Activated naive CD8-positive, alpha-beta T cell treated with anti-CD3 and anti-CD28 coated beads, Interleukin-2, amount 10 ng/mL, durations not matched to agents 7 days and 5 days (primary cell): ENCODE results near the gene EXOC3L1. TPM values are rescaled to one million over a fixed set of nuclear protein-coding genes. Genes with fewer than 3 reads are reported as not detected.

Experiments used
- ATAC-seq: fragments of 150-1000 bp; cut with Tn5 transposase; one replicate; pipeline ENCODE4 v1.10.0; 2021; ENCODE audit warnings: low read depth, moderate library complexity
- POLR2A ChIA-PET: fragments of 350-600 bp; sonication (Branson Sonifier 250); formaldehyde crosslinking; loops from one replicate; lab custom pipeline; 2021; ENCODE audit warnings: antibody characterized with exemption; lab: Charles Lee
- DNase-seq: peaks from one replicate; pipeline ENCODE4 v3.0.0; 2021
- H3K27ac Mint-ChIP-seq: one replicate; pipeline ENCODE4 v1.8.0; 2022; ENCODE audit warnings: mild to moderate bottlenecking, mixed read lengths
- H3K27me3 Mint-ChIP-seq: one replicate; pipeline ENCODE4 v1.8.0; 2022; ENCODE audit warnings: mild to moderate bottlenecking, moderate library complexity, mixed read lengths
- H3K36me3 Mint-ChIP-seq: one replicate; pipeline ENCODE4 v1.8.0; 2021; ENCODE audit warnings: mild to moderate bottlenecking, mixed read lengths
- H3K4me1 Mint-ChIP-seq: one replicate; pipeline ENCODE4 v1.8.0; 2021; ENCODE audit warnings: mixed read lengths
- H3K4me3 Mint-ChIP-seq: one replicate; pipeline ENCODE4 v1.8.0; 2022; ENCODE audit warnings: mild to moderate bottlenecking, moderate library complexity, mixed read lengths
- H3K9me3 Mint-ChIP-seq: one replicate; pipeline ENCODE4 v1.8.0; 2021; ENCODE audit warnings: mixed read lengths
- total RNA-seq, 2 experiments: library from RNA; stranded (reverse); gene quantifications; one replicate each; pipeline ENCODE4 v1.2.3, GENCODE V29; 2021

The EXOC3L1 gene
- total RNA-seq, 2 experiments from 2014 or later = not detected

- H3K4me1 Mint-ChIP-seq = peaks cover 9% of the 10 kb centered on the region
- H3K4me3 Mint-ChIP-seq = no peak overlapping the region
- POLR2A ChIA-PET = no interaction called here
- H3K27ac Mint-ChIP-seq = no peak overlapping the region
- no peak for DNase-seq
- H3K27me3 Mint-ChIP-seq = no peaks in the 10 kb centered on the region
- ATAC-seq = no peak
- no peaks in the 10 kb centered on the region for H3K9me3 Mint-ChIP-seq
- H3K36me3 Mint-ChIP-seq = peaks cover 15% of the 10 kb centered on the region
Observed at GRCh38 chr16:67199808-67200198, 9.9 kb upstream of the EXOC3L1 start.

GRCh38 chr16:67199011-67199807 is 9.3 kb upstream of the EXOC3L1 start, which contains the start of gene ELMO3:
ELMO3 (plus strand) TSS chr16:67199131; CDS start chr16:67199327, 196 bp downstream.
- POLR2A ChIA-PET = no interaction called here
- no peaks in the 10 kb centered on the region for H3K9me3 Mint-ChIP-seq
- no peak within 1 kb of the TSS for H3K27ac Mint-ChIP-seq
- peaks cover 15% of the 10 kb centered on the region for H3K36me3 Mint-ChIP-seq
- H3K4me1 Mint-ChIP-seq = peaks cover 9% of the 10 kb centered on the region
- H3K4me3 Mint-ChIP-seq = no peak within 1 kb of the TSS
- no peak for DNase-seq
- no peaks in the 10 kb centered on the region for H3K27me3 Mint-ChIP-seq
- no peak for ATAC-seq

- POLR2A ChIA-PET = interaction anchor here (1.0 to 1.6 kb wide), 2 partner anchors 10 to 29 kb away, joined by 3 to 8 read pairs; partner anchors contain the start of gene TMEM208
- H3K4me3 Mint-ChIP-seq = no peak overlapping the region
- no peak overlapping the region for H3K27ac Mint-ChIP-seq
- no peak for DNase-seq
- peak; percentile 35 for ATAC-seq
- H3K36me3 Mint-ChIP-seq = peaks cover 15% of the 10 kb centered on the region
- H3K27me3 Mint-ChIP-seq = no peaks in the 10 kb centered on the region
- peaks cover 17% of the 10 kb centered on the region for H3K4me1 Mint-ChIP-seq
- H3K9me3 Mint-ChIP-seq = no peaks in the 10 kb centered on the region
Observed at GRCh38 chr16:67198238-67198734, 8.3 kb upstream of the EXOC3L1 start.

- POLR2A ChIA-PET = interaction anchor here (0.9 to 1.6 kb wide), 3 partner anchors 11 to 151 kb away, joined by 3 to 8 read pairs (median 5); partner anchors contain the start of gene TMEM208
- Mint-ChIP-seq H3K4me3 (no peak overlapping the region), H3K27me3 (no peaks in the 10 kb centered on the region), H3K4me1 (peaks cover 23% of the 10 kb centered on the region), H3K9me3 (no peaks in the 10 kb centered on the region), H3K27ac (no peak overlapping the region), H3K36me3 (peaks cover 17% of the 10 kb centered on the region)
- ATAC-seq (no peak), DNase-seq (no peak)
Observed at GRCh38 chr16:67197704-67198103, 7.8 kb upstream of the EXOC3L1 start.

- Mint-ChIP-seq H3K27me3 (no peaks in the 10 kb centered on the region), H3K27ac (peak overlapping the region; percentile 8), H3K36me3 (peaks cover 19% of the 10 kb centered on the region), H3K9me3 (no peaks in the 10 kb centered on the region), H3K4me1 (peaks cover 26% of the 10 kb centered on the region), H3K4me3 (no peak overlapping the region)
- DNase-seq (no peak), ATAC-seq (no peak)
- POLR2A ChIA-PET = interaction anchor here (0.9 kb wide), 1 partner anchor 150 kb away, joined by 5 read pairs; no protein-coding TSS in a partner anchor
Observed at GRCh38 chr16:67196881-67197280, 6.9 kb upstream of the EXOC3L1 start.

GRCh38 chr16:67195676-67196075 is 5.7 kb upstream of the EXOC3L1 start:
- Mint-ChIP-seq H3K4me1 (peaks cover 32% of the 10 kb centered on the region), H3K27ac (peak overlapping the region; percentile 13), H3K27me3 (no peaks in the 10 kb centered on the region), H3K36me3 (peaks cover 19% of the 10 kb centered on the region), H3K9me3 (no peaks in the 10 kb centered on the region), H3K4me3 (no peak overlapping the region)
- ATAC-seq = no peak
- no peak for DNase-seq
- POLR2A ChIA-PET = no interaction called here

GRCh38 chr16:67194260-67194659 is 4.3 kb upstream of the EXOC3L1 start:
- Mint-ChIP-seq H3K4me3 (peak overlapping the region; percentile 95), H3K4me1 (peaks cover 32% of the 10 kb centered on the region), H3K9me3 (no peaks in the 10 kb centered on the region), H3K27ac (no peak overlapping the region), H3K36me3 (peaks cover 17% of the 10 kb centered on the region), H3K27me3 (no peaks in the 10 kb centered on the region)
- no peak for DNase-seq
- no peak for ATAC-seq
- POLR2A ChIA-PET = no interaction called here

- Mint-ChIP-seq H3K27ac (peak overlapping the region; percentile 86), H3K4me1 (peaks cover 32% of the 10 kb centered on the region), H3K4me3 (peak overlapping the region; percentile 95), H3K36me3 (peaks cover 17% of the 10 kb centered on the region), H3K9me3 (no peaks in the 10 kb centered on the region), H3K27me3 (no peaks in the 10 kb centered on the region)
- POLR2A ChIA-PET = interaction anchor here (1.1 to 1.4 kb wide), 4 partner anchors 10 to 179 kb away, joined by 3 to 11 read pairs (median 3); partner anchors contain the start of gene MATCAP1
- no peak for ATAC-seq
- DNase-seq = no peak
Observed at GRCh38 chr16:67193536-67193935, 3.6 kb upstream of the EXOC3L1 start.

GRCh38 chr16:67192781-67193361 is 2.9 kb upstream of the EXOC3L1 start:
- ATAC-seq = no peak
- Mint-ChIP-seq H3K4me3 (peak overlapping the region; percentile 95), H3K36me3 (peaks cover 17% of the 10 kb centered on the region), H3K9me3 (no peaks in the 10 kb centered on the region), H3K27ac (peak overlapping the region; percentile 86), H3K27me3 (no peaks in the 10 kb centered on the region), H3K4me1 (peaks cover 27% of the 10 kb centered on the region)
- no peak for DNase-seq
- POLR2A ChIA-PET = interaction anchor here (1.0 to 1.4 kb wide), 8 partner anchors 9 to 210 kb away, joined by 3 to 11 read pairs (median 3); partner anchors contain the start of genes MATCAP1, SLC9A5 and TMEM208

- Mint-ChIP-seq H3K9me3 (no peaks in the 10 kb centered on the region), H3K4me3 (peak within 1 kb of the TSS; percentile 95), H3K4me1 (peaks cover 27% of the 10 kb centered on the region), H3K27ac (peak within 1 kb of the TSS; percentile 86), H3K36me3 (peaks cover 17% of the 10 kb centered on the region), H3K27me3 (no peaks in the 10 kb centered on the region)
- ATAC-seq = peak; percentile 91
- POLR2A ChIA-PET = interaction anchor here (0.7 to 1.4 kb wide), 9 partner anchors 9 to 209 kb away, joined by 3 to 11 read pairs (median 3); partner anchors contain the start of genes HSF4, MATCAP1, SLC9A5 and TMEM208
- peak; percentile 90 for DNase-seq
Observed at GRCh38 chr16:67191995-67192681, 2.2 kb upstream of the EXOC3L1 start, which contains the start of gene E2F4. E2F4 (plus strand) TSS chr16:67192155; CDS start chr16:67192228, 73 bp downstream.

- no peak for DNase-seq
- POLR2A ChIA-PET = interaction anchor here (0.7 to 1.0 kb wide), 2 partner anchors 26 to 208 kb away, joined by 3 to 4 read pairs; partner anchors contain the start of gene HSF4
Observed at GRCh38 chr16:67191411-67191994, 1.6 kb upstream of the EXOC3L1 start.

More at GRCh38 chr16:67191411-67191994, 1.6 kb upstream of the EXOC3L1 start:
- Mint-ChIP-seq H3K4me1 (peaks cover 27% of the 10 kb centered on the region), H3K27me3 (peaks cover 4% of the 10 kb centered on the region), H3K27ac (peak overlapping the region; percentile 84), H3K9me3 (no peaks in the 10 kb centered on the region), H3K4me3 (peak overlapping the region; percentile 95), H3K36me3 (peaks cover 12% of the 10 kb centered on the region)
- peak; percentile 45 for ATAC-seq
